Colonic mucosa (tissue), 4 donors: Measurements from ENCODE around the gene OLIG3. TPM values are rescaled to one million over a fixed set of nuclear protein-coding genes. Genes with fewer than 3 reads are reported as not detected.

ENCODE experiments used
- DNase-seq: peaks from one replicate; pipeline ENCODE4 v3.0.0-alpha.2; 2020
- H3K27ac ChIP-seq: fragments of 200-600 bp; one replicate; pipeline ENCODE4 v1.8.0; 2021
- H3K27me3 ChIP-seq: fragments of 200-600 bp; one replicate; pipeline ENCODE4 v1.8.0; 2021
- H3K36me3 ChIP-seq: fragments of 200-600 bp; one replicate; pipeline ENCODE4 v1.8.0; 2021
- H3K4me1 ChIP-seq: fragments of 200-600 bp; one replicate; pipeline ENCODE4 v1.8.0; 2021; ENCODE audit warnings: mild to moderate bottlenecking
- H3K4me3 ChIP-seq: fragments of 200-600 bp; one replicate; pipeline ENCODE4 v1.8.0; 2021
- H3K9ac ChIP-seq, 2 donors: one replicate each; pipeline ENCODE4 v1.7.0; 2013; ENCODE audit warnings: control low read depth in 2 of 2, low read depth in 2 of 2, low read length in 2 of 2
- H3K9me3 ChIP-seq: fragments of 200-600 bp; one replicate; pipeline ENCODE4 v1.8.0; 2021
- CTCF ChIP-seq: fragments of 200-600 bp; IDR thresholded peaks from one replicate; pipeline ENCODE4 v1.8.0; 2022; ENCODE audit warnings: antibody characterized with exemption, mild to moderate bottlenecking
- intact Hi-C: fragments of 100-400 bp; cut with DNase I; formaldehyde crosslinking; loops from one replicate; pipeline ENCODE4 v1.14.1; 2022
- total RNA-seq, 2 donors: library from RNA; stranded (reverse); fragmentation: NEBNext Ultra II Directional in 1 of 2; extraction: Animal tissue kit (Norgen Biotek cat#: 25700) in 1 of 2; gene quantifications; one replicate each; pipeline ENCODE4 v1.2.1, GENCODE V29; 2021
- donor health status: healthy.
- donor health status: DM: no; HTN: no; CAD: no.
- donor health status: DM: no; HTN: no; CAD: no.

The OLIG3 gene
- total RNA-seq, 2 donors from 2014 or later = not detected

DNA sequence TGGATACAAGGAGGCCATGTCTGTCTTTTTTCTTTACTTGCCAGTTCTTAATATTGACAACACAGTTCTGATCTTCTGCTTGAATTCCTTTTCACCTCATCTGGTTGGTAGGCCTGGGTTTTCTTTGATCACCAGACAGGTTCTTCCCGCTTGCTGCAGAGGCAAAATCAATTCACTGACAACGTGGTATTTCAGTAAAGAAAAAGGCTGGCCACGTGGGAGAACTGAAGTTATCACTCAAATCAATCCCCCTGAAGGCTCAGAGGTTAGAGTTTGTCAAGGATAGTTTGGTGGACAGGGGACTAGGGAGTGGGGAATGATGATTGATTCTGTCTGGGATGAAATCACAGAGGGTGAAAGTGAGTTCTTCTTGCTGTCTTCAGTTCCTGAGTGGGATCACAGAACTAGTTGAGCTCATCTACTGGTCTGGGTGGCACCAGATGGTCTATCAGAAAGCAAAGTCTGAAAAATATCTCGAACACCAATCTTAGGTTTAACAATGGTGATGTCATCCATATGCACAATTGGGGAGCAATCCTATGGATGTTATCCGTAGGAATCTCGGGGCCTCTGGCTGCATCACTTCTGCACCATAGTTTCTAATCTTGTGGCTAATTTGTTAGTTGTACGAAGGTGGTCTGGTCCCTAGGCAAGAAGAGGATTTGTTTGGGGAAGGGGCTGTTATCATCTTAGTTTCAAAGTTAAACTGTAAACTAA, 37.3 kb upstream of the OLIG3 start:
- DNase-seq = no peak
- no peaks in the 10 kb centered on the region for H3K4me1 ChIP-seq
- TF ChIP-seq CTCF = no peak
- H3K27me3 ChIP-seq = no peaks in the 10 kb centered on the region
- no peaks in the 10 kb centered on the region for H3K9me3 ChIP-seq
- no peak overlapping the region for H3K9ac ChIP-seq
- intact Hi-C loops = no loop called here
- no peak overlapping the region for H3K4me3 ChIP-seq
- H3K27ac ChIP-seq = no peak overlapping the region
- H3K36me3 ChIP-seq = no peaks in the 10 kb centered on the region

GRCh38 chr6:137530404-137530803, 36.2 kb upstream of the OLIG3 start:
- Histone ChIP-seq H3K27me3 (no peaks in the 10 kb centered on the region), H3K9ac (no peak overlapping the region), H3K36me3 (no peaks in the 10 kb centered on the region), H3K4me3 (no peak overlapping the region), H3K4me1 (no peaks in the 10 kb centered on the region), H3K27ac (no peak overlapping the region), H3K9me3 (no peaks in the 10 kb centered on the region)
- DNase-seq = no peak
- no peak for TF ChIP-seq CTCF
- intact Hi-C loops = no loop called here

GRCh38 chr6:137522831-137523230, 28.6 kb upstream of the OLIG3 start:
- TF ChIP-seq CTCF = no peak
- no peak for DNase-seq
- no peak overlapping the region for H3K27ac ChIP-seq

GRCh38 chr6:137522198-137522798, 28.1 kb upstream of the OLIG3 start:
- Histone ChIP-seq H3K4me1 (no peaks in the 10 kb centered on the region), H3K9me3 (no peaks in the 10 kb centered on the region), H3K9ac (no peak overlapping the region), H3K4me3 (no peak overlapping the region), H3K27ac (no peak overlapping the region), H3K36me3 (no peaks in the 10 kb centered on the region), H3K27me3 (peaks cover 6% of the 10 kb centered on the region)
- DNase-seq = no peak
- no peak for TF ChIP-seq CTCF
- intact Hi-C loops = no loop called here

More at GRCh38 chr6:137522831-137523230, 28.6 kb upstream of the OLIG3 start:
- peaks cover 4% of the 10 kb centered on the region for H3K27me3 ChIP-seq
- H3K9me3 ChIP-seq = no peaks in the 10 kb centered on the region
- no peaks in the 10 kb centered on the region for H3K4me1 ChIP-seq
- no peaks in the 10 kb centered on the region for H3K36me3 ChIP-seq
- intact Hi-C loops = no loop called here
- H3K4me3 ChIP-seq = no peak overlapping the region
- H3K9ac ChIP-seq = no peak overlapping the region

DNA sequence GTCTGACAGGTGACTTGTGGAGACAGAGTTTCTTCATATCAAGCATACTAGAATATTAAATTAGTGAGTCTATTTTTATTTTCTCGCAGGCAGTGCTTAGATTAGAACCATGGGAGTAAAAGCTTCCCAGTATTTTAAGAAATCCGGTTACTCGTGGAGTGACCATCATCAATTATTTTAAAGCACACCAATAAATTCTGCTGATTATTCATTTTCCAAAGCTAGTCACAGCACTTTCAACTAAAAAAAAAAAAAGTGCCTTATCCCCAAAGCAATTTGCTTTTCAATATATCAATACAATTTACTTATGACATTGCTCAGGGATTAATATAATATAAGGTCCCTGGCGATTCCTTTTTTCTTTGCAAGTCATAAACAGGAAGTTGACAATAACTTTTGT, 26.3 kb upstream of the OLIG3 start:
- Histone ChIP-seq H3K36me3 (no peaks in the 10 kb centered on the region), H3K9me3 (no peaks in the 10 kb centered on the region), H3K4me3 (no peak overlapping the region), H3K4me1 (no peaks in the 10 kb centered on the region), H3K9ac (no peak overlapping the region), H3K27ac (no peak overlapping the region), H3K27me3 (peaks cover 6% of the 10 kb centered on the region)
- no peak for TF ChIP-seq CTCF
- intact Hi-C loops = no loop called here
- DNase-seq = no peak
